Measurements from ENCODE around the gene SH3D21. TPM values are rescaled to one million over a fixed set of nuclear protein-coding genes. Genes with fewer than 3 reads are reported as not detected.
A peak's percentile ranks its signal among the peaks of the same experiment; 100 is the strongest.

SH3D21 gene
- total and polyA plus RNA-seq, 5 experiments from 2014 or later, result 0.19 to 2.7 (median 1.5) TPM; not detected in 1

DNA sequence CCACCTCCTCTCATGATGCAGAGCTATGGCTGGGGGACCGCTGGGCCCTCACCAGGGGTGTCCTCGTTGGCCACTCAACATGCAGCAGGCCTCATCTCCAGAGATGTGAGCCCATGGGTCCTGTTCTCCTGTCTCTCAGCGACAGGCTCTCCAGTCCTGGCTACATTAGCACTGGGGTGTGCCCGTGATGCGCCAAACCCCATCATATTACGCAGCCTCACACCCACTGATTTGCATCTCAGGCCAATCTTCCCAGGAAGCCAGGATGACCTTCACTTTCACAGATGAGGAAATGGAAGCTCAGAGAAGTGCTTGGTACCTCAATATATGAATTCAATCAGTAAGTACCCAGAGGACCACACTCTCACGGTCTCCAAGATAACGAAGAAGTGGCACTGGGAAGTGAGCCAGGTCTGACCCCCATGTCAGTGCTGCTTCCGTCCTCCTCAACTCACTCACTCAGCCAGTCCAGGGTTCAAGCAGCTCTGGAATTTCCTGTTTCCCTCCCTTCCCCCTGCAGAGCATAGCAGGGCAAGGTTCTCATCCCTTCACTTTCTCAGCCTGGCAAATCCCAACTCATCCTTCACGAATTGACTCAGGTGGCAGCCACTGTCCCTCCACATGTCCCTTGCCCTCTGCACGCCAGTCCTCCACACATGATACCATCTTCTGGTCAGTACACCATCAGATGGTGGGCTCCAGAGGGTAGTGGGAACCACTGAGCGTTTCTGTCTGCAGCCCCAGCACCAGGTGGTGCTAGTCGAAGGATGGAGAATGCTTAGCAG, 46.1 kb downstream of the SH3D21 start:
- Mint-ChIP-seq H3K4me3 (peak overlapping the region in 2 of 10 donors; percentile 42 to 45), H3K27ac (peak overlapping the region in 5 of 10 donors; percentile 20 to 65 (median 48)), H3K9me3 (no peaks in the 10 kb centered on the region), H3K27me3 (no peaks in the 10 kb centered on the region), H3K4me1 (peaks cover 14 to 32% (median 19%) of the 10 kb centered on the region in 4 donors), H3K36me3 (peaks cover 0 to 50% (median 17%) of the 10 kb centered on the region in 3 donors)
- DNase-seq (no peak), ATAC-seq (no peak)
- POLR2A ChIA-PET, result interaction anchor here (1.2 to 4.3 kb wide), 3 partner anchors 9 to 20 kb away, joined by 3 to 59 read pairs (median 4); no protein-coding TSS in a partner anchor

DNA sequence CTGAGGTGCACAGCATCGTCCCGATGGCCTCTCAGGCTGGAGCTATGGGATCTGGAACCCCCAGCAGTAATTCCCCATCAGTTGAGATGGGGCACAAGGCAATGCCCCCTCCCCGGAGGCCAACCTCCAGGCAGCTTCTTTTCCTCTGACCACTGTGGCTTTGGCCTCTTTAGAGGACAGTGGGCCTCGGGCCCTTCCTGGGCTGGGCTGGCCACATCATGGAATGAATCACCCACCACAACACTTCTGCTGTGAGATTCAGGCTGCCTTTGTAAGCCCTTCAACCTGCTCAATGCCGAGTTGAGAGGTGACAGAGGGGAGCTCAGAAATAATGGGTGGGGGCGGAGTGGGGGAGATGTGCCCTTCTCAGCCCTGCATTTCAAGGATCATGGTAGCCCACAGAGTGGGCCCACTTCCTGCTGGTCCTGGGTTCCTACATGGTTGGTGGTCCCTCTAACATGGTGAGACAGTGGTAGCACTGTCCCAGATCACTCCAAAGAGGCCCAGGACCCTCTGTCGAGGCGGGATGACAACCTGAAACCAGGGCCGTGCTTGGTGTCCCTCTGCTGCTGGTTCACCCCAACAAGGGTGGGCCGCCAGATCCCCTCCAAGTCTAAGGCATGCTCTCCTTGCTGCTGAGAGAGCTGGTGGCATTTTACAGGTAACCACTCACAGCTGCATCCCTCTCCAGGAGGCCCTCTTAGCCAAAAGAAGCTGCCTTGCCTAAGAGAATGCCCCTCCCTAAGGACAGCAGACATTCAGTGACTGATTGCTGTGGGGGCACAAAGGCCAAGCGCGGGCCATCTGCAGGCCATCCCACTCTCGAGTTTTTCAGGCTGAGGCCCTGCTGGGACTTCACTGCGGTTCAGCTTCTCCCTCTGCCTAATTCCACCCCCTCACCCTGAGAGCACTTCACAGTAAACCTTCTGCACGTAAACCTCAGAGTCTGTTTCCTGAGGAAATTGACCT, 47.0 kb downstream of the SH3D21 start:
- ATAC-seq (no peak), DNase-seq (no peak)
- peak overlapping the region in 5 of 10 donors; percentile 13 to 65 (median 48) for H3K27ac Mint-ChIP-seq
- H3K4me1 Mint-ChIP-seq, result peaks cover 15 to 32% (median 19%) of the 10 kb centered on the region in 4 donors
- H3K36me3 Mint-ChIP-seq, result peaks cover 0 to 52% (median 15%) of the 10 kb centered on the region in 3 donors
- no peak overlapping the region for H3K4me3 Mint-ChIP-seq
- POLR2A ChIA-PET, result interaction anchor here (1.8 to 4.3 kb wide), 2 partner anchors 14 kb away, joined by 7 to 59 read pairs; no protein-coding TSS in a partner anchor
- H3K27me3 Mint-ChIP-seq, result no peaks in the 10 kb centered on the region
- no peaks in the 10 kb centered on the region for H3K9me3 Mint-ChIP-seq

DNA sequence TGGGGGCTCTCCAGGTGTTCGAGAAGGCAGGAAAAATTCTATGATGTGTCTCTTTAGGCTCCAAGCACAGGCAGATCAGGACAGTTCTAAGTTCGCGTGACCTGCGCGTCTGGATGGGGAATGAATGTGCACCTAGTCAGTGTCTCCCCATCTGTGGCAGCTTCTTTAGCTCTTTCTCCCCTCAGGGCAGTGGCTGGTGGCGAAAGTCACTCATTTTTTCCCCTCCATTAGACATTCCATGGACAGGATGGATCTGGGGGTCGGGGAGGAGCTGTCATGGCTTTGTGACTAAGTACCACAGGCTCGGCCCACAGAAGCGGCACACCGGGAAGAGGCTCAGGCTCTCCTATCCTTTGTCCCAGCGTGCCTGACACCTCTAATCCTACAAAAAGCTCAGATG, 48.3 kb downstream of the SH3D21 start:
- no peak for DNase-seq
- ATAC-seq, result no peak
- Mint-ChIP-seq H3K36me3 (peaks cover 0 to 58% (median 17%) of the 10 kb centered on the region in 3 donors), H3K27me3 (no peaks in the 10 kb centered on the region), H3K4me3 (no peak overlapping the region), H3K27ac (no peak overlapping the region), H3K4me1 (peaks cover 14 to 32% (median 23%) of the 10 kb centered on the region in 4 donors), H3K9me3 (no peaks in the 10 kb centered on the region)
- POLR2A ChIA-PET, result interaction anchor here (1.8 kb wide), 1 partner anchor 12 kb away, joined by 7 read pairs; no protein-coding TSS in a partner anchor

DNA sequence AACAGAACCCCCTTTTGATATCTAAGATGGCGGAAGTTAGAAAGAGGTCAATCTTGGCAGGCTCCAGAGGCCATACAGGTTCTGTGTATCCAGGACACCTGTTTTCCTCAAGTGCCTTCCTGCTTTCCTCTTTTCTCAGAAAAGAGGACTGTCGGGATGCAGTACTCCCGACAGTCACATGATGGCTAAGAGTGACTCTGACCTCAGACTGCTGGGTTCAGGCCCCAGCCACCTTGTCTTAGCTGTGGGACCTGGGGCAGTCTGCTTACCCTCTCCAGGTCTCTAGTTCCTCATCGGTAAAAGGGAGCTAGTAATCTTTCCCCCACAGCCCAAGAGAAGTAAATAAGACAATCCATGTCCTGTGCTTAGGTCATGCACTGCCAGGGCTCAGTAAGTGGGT, 49.6 kb downstream of the SH3D21 start:
- Mint-ChIP-seq H3K36me3 (peaks cover 0 to 60% (median 17%) of the 10 kb centered on the region in 3 donors), H3K27me3 (no peaks in the 10 kb centered on the region), H3K4me1 (peaks cover 14 to 34% (median 25%) of the 10 kb centered on the region in 4 donors), H3K27ac (peak overlapping the region in 1 of 10 donors; percentile 27), H3K4me3 (no peak overlapping the region), H3K9me3 (no peaks in the 10 kb centered on the region)
- DNase-seq (no peak), ATAC-seq (no peak)
- POLR2A ChIA-PET, result no interaction called here

DNA sequence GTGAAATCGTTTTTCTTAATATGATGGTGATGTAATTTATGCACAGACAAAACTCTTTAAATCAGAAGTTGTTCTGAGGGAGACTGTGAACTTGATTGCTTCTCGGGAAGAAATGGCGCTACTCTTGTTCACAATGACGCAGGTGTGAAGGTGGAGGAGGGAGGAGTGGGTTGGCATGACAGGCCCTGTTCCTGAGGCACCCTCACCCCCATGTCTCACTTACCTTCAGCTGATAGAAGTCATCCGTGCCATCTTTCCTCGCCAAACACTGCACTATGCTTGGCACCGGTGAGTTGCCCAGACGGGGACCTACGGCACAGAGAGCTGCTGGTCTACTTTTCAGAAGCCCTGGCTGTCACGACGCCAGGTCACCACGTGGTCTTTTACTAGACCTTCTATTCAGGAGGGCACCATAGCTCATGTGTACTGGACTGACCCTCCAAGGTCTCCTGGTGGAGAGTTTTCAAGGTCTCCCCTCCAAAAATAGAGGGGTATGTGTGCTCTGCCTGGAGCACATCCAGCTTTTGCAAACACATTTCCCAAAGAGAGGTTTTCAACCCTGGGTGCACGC, 52.4 kb downstream of the SH3D21 start:
- POLR2A ChIA-PET, result interaction anchor here (0.7 kb wide), 1 partner anchor 9 kb away, joined by 3 read pairs; no protein-coding TSS in a partner anchor

DNA sequence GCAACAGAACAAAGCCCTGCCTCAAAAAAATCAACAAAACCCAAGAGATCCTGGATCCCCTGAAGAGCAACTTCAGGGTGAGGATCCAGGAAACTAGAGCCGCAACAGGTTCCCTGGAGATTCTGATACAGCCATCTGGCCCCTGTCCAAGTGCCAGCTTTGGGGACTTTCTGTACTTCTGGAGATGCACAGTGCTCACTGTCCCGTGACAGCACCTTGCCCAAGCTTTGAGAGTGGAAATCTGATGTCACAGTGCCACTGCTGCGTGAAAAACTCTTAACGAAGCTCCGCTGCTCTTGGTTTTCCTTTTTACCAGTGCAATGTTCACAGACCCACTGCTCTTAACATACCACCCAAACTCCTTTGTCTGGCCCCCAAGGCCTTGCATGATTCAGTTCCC, 53.2 kb downstream of the SH3D21 start:
- Mint-ChIP-seq H3K4me1 (peaks cover 7 to 18% (median 14%) of the 10 kb centered on the region in 4 donors), H3K27ac (peak overlapping the region; percentile 53 to 96 (median 84)), H3K27me3 (no peaks in the 10 kb centered on the region), H3K9me3 (no peaks in the 10 kb centered on the region), H3K4me3 (peak overlapping the region in 6 of 10 donors; percentile 2 to 51 (median 26)), H3K36me3 (peaks cover 0 to 64% (median 13%) of the 10 kb centered on the region in 3 donors)
- ATAC-seq (peak; percentile 3 to 20), DNase-seq (peak in 1 of 10 donors; percentile 23)
- POLR2A ChIA-PET, result interaction anchor here (0.7 kb wide), 1 partner anchor 8 kb away, joined by 3 read pairs; no protein-coding TSS in a partner anchor

More for the DNA sequence above, 52.4 kb downstream of the SH3D21 start:
- no peaks in the 10 kb centered on the region for H3K9me3 Mint-ChIP-seq
- H3K36me3 Mint-ChIP-seq, result peaks cover 0 to 71% (median 17%) of the 10 kb centered on the region in 3 donors
- no peak for DNase-seq
- peaks cover 7 to 18% (median 14%) of the 10 kb centered on the region in 4 donors for H3K4me1 Mint-ChIP-seq
- H3K27me3 Mint-ChIP-seq, result no peaks in the 10 kb centered on the region
- H3K27ac Mint-ChIP-seq, result peak overlapping the region in 4 of 10 donors; percentile 13 to 86 (median 46)
- ATAC-seq, result no peak
- H3K4me3 Mint-ChIP-seq, result no peak overlapping the region

DNA sequence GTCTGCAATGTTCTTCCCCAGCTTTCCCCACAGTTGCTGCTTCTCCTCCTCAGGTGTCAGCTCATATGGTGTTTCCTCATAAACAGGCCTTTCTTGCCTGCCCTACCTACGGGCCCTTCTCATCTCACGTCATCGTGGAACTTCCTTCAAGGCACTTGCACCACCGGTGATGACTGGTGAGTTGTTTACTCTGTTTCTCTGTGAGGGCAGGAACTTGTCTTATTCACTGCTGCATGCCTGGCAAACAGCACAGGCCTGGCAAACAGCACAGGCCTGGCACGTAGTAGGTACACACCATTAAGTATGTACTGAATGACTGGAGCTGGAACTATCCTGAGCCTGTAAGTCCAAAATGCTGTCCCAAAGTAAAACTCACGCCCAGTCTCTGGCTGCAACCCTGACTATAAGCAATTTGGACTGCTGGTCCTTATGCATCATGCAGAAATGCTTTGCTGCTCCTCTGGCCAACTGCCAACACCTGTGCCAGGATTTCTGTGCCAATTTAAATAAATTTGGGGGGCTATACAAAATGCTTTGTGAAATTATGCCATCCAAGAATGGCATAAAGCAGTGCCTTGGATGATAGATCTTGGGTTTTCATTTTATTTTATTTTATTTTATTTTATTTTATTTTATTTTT, 53.9 kb downstream of the SH3D21 start:
- peaks cover 9 to 19% (median 14%) of the 10 kb centered on the region in 4 donors for H3K4me1 Mint-ChIP-seq
- POLR2A ChIA-PET, result interaction anchor here (1.9 kb wide), 1 partner anchor 12 kb away, joined by 6 read pairs; no protein-coding TSS in a partner anchor
- H3K36me3 Mint-ChIP-seq, result peaks cover 0 to 57% (median 13%) of the 10 kb centered on the region in 3 donors
- DNase-seq, result peak in 5 of 10 donors; percentile 16 to 39 (median 35)
- H3K9me3 Mint-ChIP-seq, result no peaks in the 10 kb centered on the region
- no peaks in the 10 kb centered on the region for H3K27me3 Mint-ChIP-seq
- ATAC-seq, result peak; percentile 81 to 99
- H3K27ac Mint-ChIP-seq, result peak overlapping the region; percentile 53 to 96 (median 84)
- peak overlapping the region in 7 of 10 donors; percentile 2 to 51 (median 26) for H3K4me3 Mint-ChIP-seq

DNA sequence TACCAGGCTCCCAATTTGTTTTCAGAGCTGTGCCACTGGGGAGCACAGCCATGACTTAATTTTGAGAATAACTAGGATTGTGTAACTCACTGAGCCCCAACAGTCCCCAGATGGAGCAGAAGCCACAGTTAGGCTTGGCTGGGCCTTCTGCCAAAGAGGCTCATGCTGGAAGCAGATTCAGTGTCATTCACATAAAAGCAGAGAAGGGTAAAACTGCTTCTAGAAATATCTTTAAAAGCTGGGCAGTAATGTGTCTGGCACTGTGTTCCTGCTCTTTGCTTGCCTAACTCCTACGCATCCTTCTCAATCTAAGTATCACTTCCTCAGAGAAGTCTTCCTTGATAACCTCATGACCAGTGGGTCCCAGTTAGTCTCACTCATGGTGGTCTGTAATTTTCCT, 59.2 kb downstream of the SH3D21 start:
- Mint-ChIP-seq H3K27me3 (no peaks in the 10 kb centered on the region), H3K4me3 (peak overlapping the region in 1 of 10 donors; percentile 24), H3K9me3 (no peaks in the 10 kb centered on the region), H3K36me3 (peaks cover 0 to 18% (median 0%) of the 10 kb centered on the region in 3 donors), H3K27ac (peak overlapping the region; percentile 86 to 98 (median 95)), H3K4me1 (peaks cover 30 to 56% (median 51%) of the 10 kb centered on the region in 4 donors)
- POLR2A ChIA-PET, result interaction anchor here (1.0 to 5.8 kb wide), 6 partner anchors 15 to 275 kb away, joined by 3 to 59 read pairs (median 6); partner anchors contain the start of genes LSM10 and THRAP3
- DNase-seq (no peak), ATAC-seq (no peak)

GRCh38 chr1:36366091-36366661, 60.0 kb downstream of the SH3D21 start:
- peak; percentile 84 to 92 for ATAC-seq
- peak; percentile 51 to 89 (median 78) for DNase-seq
- Mint-ChIP-seq H3K4me1 (peaks cover 30 to 56% (median 51%) of the 10 kb centered on the region in 4 donors), H3K4me3 (peak overlapping the region; percentile 4 to 80 (median 65)), H3K27me3 (no peaks in the 10 kb centered on the region), H3K36me3 (peaks cover 0 to 18% (median 0%) of the 10 kb centered on the region in 3 donors), H3K27ac (peak overlapping the region; percentile 86 to 98 (median 95)), H3K9me3 (no peaks in the 10 kb centered on the region)
- POLR2A ChIA-PET, result interaction anchor here (0.6 to 5.8 kb wide), 16 partner anchors 12 to 276 kb away, joined by 3 to 59 read pairs (median 4); partner anchors contain the start of genes LSM10, OSCP1 and THRAP3

DNA sequence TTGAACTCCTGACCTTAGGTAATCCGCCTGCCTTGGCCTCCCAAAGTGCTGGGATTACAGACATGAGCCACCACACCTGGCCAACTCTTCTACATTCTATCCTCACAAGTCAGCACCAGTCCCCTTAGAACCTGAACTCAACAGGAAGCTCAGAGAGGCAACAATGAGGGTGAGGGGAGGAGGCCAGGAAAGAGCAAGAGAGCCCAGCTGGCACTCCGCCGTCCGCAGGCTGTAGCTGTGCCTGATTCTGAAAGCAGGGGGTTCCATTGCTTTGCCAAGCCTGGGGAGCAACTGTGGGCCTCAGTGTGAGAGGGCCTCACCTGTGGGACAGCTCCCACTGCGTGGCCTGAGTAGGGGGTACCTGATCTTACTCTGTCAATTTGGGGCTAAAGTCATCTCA, 60.9 kb downstream of the SH3D21 start:
- POLR2A ChIA-PET, result interaction anchor here (0.7 to 5.8 kb wide), 13 partner anchors 13 to 1492 kb away, joined by 3 to 59 read pairs (median 5); partner anchors contain the start of genes LSM10, OSCP1 and TRAPPC3
- peaks cover 27 to 59% (median 51%) of the 10 kb centered on the region in 4 donors for H3K4me1 Mint-ChIP-seq
- H3K9me3 Mint-ChIP-seq, result no peaks in the 10 kb centered on the region
- H3K27me3 Mint-ChIP-seq, result no peaks in the 10 kb centered on the region
- peak; percentile 53 to 63 for ATAC-seq
- peak in 7 of 10 donors; percentile 14 to 73 (median 40) for DNase-seq
- peak overlapping the region; percentile 86 to 98 (median 95) for H3K27ac Mint-ChIP-seq
- H3K4me3 Mint-ChIP-seq, result peak overlapping the region in 9 of 10 donors; percentile 46 to 80 (median 68)
- peaks cover 0 to 11% (median 0%) of the 10 kb centered on the region in 3 donors for H3K36me3 Mint-ChIP-seq

Data from naive thymus-derived CD8-positive, alpha-beta T cell (primary cell).